Adrenal gland (tissue), 12 donors: ENCODE results near the gene LRRC26. TPM values are rescaled to one million over a fixed set of nuclear protein-coding genes. Genes with fewer than 3 reads are reported as not detected.

Experiments used
- DNase-seq, 7 donors: peaks; one replicate each; pipeline ENCODE4 v3.0.0-alpha.2; 2019 to 2020
- H3K27ac ChIP-seq, 5 donors: fragments of 200-600 bp; sonication (generic) in 4 of 5; 1 replicate in 3 of 5; 2 replicates in 2 of 5; pipeline versions ENCODE4 v1.5.1 to v1.8.0; 2016 to 2020; ENCODE audit warnings: mild to moderate bottlenecking in 1 of 5
- H3K27me3 ChIP-seq: fragments of 200-600 bp; 2 replicates; pipeline ENCODE4 v1.8.0; 2021
- H3K36me3 ChIP-seq, 2 donors: fragments of 200-600 bp; replicated peaks in 1 of 2; 1 replicate in 1 of 2; 2 replicates in 1 of 2; pipeline versions ENCODE4 v1.5.1 to v1.8.0; 2018 to 2022
- H3K4me1 ChIP-seq, 2 donors: fragments of 200-600 bp; replicated peaks in 1 of 2; 1 replicate in 1 of 2; 2 replicates in 1 of 2; pipeline versions ENCODE4 v1.5.1 to v1.8.0; 2018 to 2021
- H3K4me3 ChIP-seq, 4 donors: fragments of 200-600 bp; sonication (generic) in 3 of 4; one replicate each; pipeline ENCODE4 v1.5.1; 2016 to 2018
- H3K9me3 ChIP-seq, 3 donors: fragments of 200-600 bp; sonication (generic) in 1 of 3; replicated peaks in 1 of 3; 1 replicate in 2 of 3; 2 replicates in 1 of 3; pipeline versions ENCODE4 v1.5.1 to v1.8.0; 2016 to 2021
- POLR2A ChIP-seq, 2 donors: fragments of 450-650 bp; IDR thresholded peaks; one replicate each; pipeline ENCODE4 v1.6.1; 2017; ENCODE audit warnings: antibody characterized with exemption in 2 of 2, mild to moderate bottlenecking in 2 of 2, moderate library complexity in 1 of 2
- whole genome bisulfite sequencing, 4 donors: extraction: QIAGEN DNeasy Blood & Tissue Kit in 2 of 4; methylation state at CpG; one replicate each; pipeline versions ENCODE4 v1.1.5 to v1.1.7; 2013 to 2017; 5-methylcytosine and 5-hydroxymethylcytosine counted together
- intact Hi-C, 2 donors: fragments of 100-400 bp; cut with DNase I; formaldehyde crosslinking; loops; one replicate each; pipeline versions ENCODE4 v1.14.1 to v1.15.0; 2022 to 2023
- polyA plus RNA-seq, 3 donors: library from polyadenylated mRNA; stranded (reverse); fragments of 200-250 nt in 2 of 3; fragments of 350-450 nt in 1 of 3; fragmentation: Illumina TruSeq in 1 of 3; extraction: RNeasy Lipid Tissue Mini Kit (QIAGEN cat#74804) in 1 of 3; gene quantifications; one replicate each; pipeline ENCODE4 v1.2.3, GENCODE V29; 2013 to 2014
- total RNA-seq, 9 donors: library from RNA; depleted of rRNA in 4 of 9; stranded (reverse); fragments of >200 nt in 4 of 9; fragments of 120-200 nt in 1 of 9; fragmentation: NEBNext Ultra II Directional in 1 of 9; extraction: Animal tissue kit (Norgen Biotek cat#: 25700) in 1 of 9; gene quantifications; one replicate each; pipeline versions ENCODE4 v1.1.0 to v1.2.4, GENCODE V29; 2013 to 2023
- TF ChIP-seq, protein P1 (sequence below), 6 experiments: fragments of 450-650 bp in 4 of 6; fragments of 200-600 bp in 2 of 6; sonication (generic) in 1 of 6; IDR thresholded peaks; 1 replicate in 5 of 6; 2 replicates in 1 of 6; pipeline versions ENCODE4 v1.5.1 to v1.8.0; 2016 to 2021; ENCODE audit warnings: antibody characterized with exemption in 6 of 6, mild to moderate bottlenecking in 2 of 6, moderate library complexity in 1 of 6
- donor health status: healthy with polysubstance abuse.
- donor health status: Bipolar disorder and iron deficiency.
- donor health status: DM: yes; HTN: yes; CAD: no.
- donor health status: DM: no; HTN: no; CAD: no.
- donor health status: DM: no; HTN: no; CAD: no.
- donor health status: DM: yes; HTN: yes; CAD: no.

Gene LRRC26
- total and polyA plus RNA-seq, 12 donors: not detected

DNA sequence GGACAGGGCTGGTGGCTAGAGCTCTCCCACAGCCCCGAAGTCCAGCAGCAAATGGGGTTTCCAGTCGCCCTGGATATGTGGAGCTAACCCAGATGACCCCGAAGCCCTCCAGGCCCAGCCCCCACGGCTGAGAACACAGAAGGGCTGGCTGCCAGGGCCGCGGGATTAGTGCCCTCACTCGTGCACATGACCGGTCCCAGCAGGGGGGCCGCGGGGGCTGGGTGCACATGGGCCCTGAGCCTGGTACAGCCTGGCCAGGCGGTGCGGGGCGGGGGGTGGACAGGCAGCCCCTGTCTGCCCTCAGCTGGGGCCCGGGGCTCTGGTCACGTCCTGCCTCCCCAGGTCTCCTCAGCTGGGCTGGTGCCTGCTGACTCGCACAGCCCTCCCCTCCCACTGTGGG lies 24.5 kb upstream of the LRRC26 start:
- DNase-seq: peak in 2 of 7 donors; percentile 21 to 68
- Histone ChIP-seq H3K27me3 (no peaks in the 10 kb centered on the region), H3K4me1 (peaks cover 8 to 31% of the 10 kb centered on the region in 2 donors), H3K27ac (no peak overlapping the region), H3K4me3 (no peak overlapping the region), H3K36me3 (peaks cover 0 to 24% of the 10 kb centered on the region in 2 donors), H3K9me3 (no peaks in the 10 kb centered on the region)
- WGBS, 4 donors: 45 to 63% (median 58%) methylated on average over 2 to 16 of the region's 16 CpGs
- intact Hi-C loops: no loop called here
- TF ChIP-seq, protein P1, sequence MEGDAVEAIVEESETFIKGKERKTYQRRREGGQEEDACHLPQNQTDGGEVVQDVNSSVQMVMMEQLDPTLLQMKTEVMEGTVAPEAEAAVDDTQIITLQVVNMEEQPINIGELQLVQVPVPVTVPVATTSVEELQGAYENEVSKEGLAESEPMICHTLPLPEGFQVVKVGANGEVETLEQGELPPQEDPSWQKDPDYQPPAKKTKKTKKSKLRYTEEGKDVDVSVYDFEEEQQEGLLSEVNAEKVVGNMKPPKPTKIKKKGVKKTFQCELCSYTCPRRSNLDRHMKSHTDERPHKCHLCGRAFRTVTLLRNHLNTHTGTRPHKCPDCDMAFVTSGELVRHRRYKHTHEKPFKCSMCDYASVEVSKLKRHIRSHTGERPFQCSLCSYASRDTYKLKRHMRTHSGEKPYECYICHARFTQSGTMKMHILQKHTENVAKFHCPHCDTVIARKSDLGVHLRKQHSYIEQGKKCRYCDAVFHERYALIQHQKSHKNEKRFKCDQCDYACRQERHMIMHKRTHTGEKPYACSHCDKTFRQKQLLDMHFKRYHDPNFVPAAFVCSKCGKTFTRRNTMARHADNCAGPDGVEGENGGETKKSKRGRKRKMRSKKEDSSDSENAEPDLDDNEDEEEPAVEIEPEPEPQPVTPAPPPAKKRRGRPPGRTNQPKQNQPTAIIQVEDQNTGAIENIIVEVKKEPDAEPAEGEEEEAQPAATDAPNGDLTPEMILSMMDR (IDR thresholded peaks at IDR 0.05): no peak
- TF ChIP-seq POLR2A (IDR thresholded peaks at IDR 0.05): no peak

DNA sequence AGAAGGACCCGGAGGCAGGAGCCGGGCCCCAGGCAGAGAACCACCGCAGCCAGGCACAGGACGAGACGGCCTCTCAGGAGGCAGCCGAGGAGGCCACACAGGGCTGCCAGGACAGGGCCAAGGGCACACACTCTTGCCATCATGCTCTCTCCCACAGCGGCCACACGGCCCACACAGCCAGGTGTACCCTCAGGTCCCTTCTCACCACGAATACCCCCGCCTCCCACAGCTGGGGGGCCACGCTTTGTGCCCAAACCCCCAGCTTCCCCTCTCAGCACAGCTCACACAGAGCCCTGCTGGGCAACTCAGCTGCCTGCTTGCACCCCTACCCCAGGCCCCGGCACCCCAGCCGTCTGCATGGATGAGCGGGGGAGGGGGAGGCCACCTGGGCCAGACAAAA lies 23.9 kb upstream of the LRRC26 start:
- Histone ChIP-seq H3K9me3 (no peaks in the 10 kb centered on the region), H3K4me3 (no peak overlapping the region), H3K27me3 (no peaks in the 10 kb centered on the region), H3K27ac (no peak overlapping the region), H3K4me1 (peaks cover 11 to 29% of the 10 kb centered on the region in 2 donors), H3K36me3 (peaks cover 0 to 24% of the 10 kb centered on the region in 2 donors)
- TF ChIP-seq, protein P1 (IDR thresholded peaks at IDR 0.05): no peak
- TF ChIP-seq POLR2A (IDR thresholded peaks at IDR 0.05): no peak
- intact Hi-C loops: no loop called here
- no peak for DNase-seq
- 78 to 90% (median 80%) methylated on average over 9 to 14 of the region's 14 CpGs; no CpG with 5 or more reads in 1 of the 4 donors for WGBS, 4 donors

DNA sequence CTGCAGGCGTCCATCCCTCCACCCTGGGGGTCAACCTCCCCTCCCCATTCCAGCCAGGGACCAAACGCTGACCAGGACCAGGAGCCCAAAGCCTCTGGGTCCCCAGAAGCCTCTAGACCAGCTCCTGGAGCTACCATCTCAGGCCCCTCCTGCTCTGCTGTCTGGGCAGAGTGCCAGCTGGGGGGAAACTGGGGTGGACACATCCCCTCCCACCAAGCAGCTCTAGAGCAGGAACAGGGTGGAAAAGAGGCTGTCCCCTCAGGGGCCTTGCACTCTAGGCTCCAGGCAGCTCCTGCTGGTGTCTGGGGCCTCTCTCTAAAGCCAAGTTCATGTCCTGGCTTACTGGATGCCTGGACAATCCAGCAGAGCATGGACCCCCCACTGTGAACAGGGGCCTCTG lies 23.0 kb upstream of the LRRC26 start:
- no peak for DNase-seq
- Histone ChIP-seq H3K9me3 (no peaks in the 10 kb centered on the region), H3K27me3 (no peaks in the 10 kb centered on the region), H3K4me1 (peaks cover 11 to 20% of the 10 kb centered on the region in 2 donors), H3K27ac (no peak overlapping the region), H3K36me3 (peaks cover 0 to 24% of the 10 kb centered on the region in 2 donors), H3K4me3 (no peak overlapping the region)
- whole genome bisulfite sequencing, 4 donors: 84% methylated on average over 2 of the region's 2 CpGs; no CpG with 5 or more reads in 2 of the 4 donors
- intact Hi-C loops: no loop called here
- TF ChIP-seq POLR2A (IDR thresholded peaks at IDR 0.05): no peak
- TF ChIP-seq, protein P1 (IDR thresholded peaks at IDR 0.05): no peak

DNA sequence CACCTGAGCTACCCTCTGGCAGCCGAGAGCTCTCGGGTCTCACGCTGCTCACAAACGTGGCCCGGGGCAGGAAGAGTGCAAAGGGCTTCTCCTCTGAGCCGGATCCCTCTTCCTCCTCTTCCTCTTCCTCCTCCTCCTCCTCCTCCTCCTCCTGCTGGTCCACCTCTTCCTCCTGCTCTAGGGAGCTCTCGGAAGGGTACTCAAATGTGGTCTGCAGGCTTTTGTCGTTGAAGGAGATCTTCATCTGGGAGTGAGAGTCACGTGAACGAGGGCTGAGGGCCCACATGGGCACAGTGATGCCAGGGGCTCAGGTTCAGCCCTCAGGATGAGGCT lies 22.6 kb upstream of the LRRC26 start:
- TF ChIP-seq, protein P1 (IDR thresholded peaks at IDR 0.05): no peak
- no peak for TF ChIP-seq POLR2A (IDR thresholded peaks at IDR 0.05)
- 86 to 90% (median 86%) methylated on average over 10 of the region's 10 CpGs for WGBS, 4 donors
- Histone ChIP-seq H3K4me3 (no peak overlapping the region), H3K27me3 (no peaks in the 10 kb centered on the region), H3K9me3 (no peaks in the 10 kb centered on the region), H3K27ac (no peak overlapping the region), H3K4me1 (peaks cover 14 to 20% of the 10 kb centered on the region in 2 donors), H3K36me3 (peaks cover 0 to 24% of the 10 kb centered on the region in 2 donors)
- DNase-seq: no peak
- intact Hi-C loops: no loop called here
